ENCODE results near the gene HSP90AB1.
A peak's percentile ranks its signal among the peaks of the same experiment; 100 is the strongest.
"Not testable (repeated sequence)": the region's sequence is repeated elsewhere in the genome, so short reads cannot be mapped to it uniquely, and the experiment has no call there.

HSP90AB1 gene

DNA sequence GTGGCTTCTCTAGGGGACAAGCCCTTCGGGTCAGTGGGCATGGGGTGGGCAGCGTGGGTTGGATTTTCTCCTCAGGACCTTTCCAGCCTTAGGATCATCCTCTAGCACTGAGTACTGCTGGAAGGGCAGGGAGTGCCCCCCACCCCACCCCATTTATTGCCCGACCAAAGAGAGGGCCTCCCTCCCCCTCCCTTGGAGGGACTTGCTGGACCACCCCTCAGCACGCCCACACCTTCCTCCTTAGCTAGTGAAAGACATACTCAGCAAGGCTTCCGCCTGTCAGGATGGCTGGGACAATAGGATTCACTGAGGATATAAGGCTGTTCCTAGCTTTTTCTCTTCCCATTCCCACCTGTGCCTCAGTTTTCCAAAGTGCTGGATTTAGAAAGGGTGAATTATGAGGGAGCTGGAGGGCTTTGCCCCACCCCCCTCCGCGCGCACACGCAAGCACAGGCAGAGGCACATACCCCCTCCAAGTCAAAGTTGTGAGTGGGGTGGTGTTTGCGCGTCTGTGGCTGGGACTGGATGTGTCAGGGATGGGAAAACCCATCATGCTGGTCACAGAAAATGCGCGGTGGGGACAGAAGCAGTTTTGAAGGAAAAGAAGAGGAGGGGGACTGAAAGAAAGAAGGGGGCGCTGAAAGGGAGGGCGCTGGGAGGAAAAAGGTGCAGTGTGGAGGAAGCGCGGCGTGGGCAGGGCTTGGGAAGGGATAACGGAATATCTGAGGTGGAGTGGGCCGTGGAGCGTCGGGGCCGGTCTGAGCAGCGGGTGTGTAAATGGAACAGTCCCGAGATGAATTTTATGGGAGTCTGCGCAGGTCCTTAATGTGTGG lies 24.2 kb upstream of the HSP90AB1 start:
- DNase-seq: peak in 2 of 6 experiments; percentile 21 to 30

DNA sequence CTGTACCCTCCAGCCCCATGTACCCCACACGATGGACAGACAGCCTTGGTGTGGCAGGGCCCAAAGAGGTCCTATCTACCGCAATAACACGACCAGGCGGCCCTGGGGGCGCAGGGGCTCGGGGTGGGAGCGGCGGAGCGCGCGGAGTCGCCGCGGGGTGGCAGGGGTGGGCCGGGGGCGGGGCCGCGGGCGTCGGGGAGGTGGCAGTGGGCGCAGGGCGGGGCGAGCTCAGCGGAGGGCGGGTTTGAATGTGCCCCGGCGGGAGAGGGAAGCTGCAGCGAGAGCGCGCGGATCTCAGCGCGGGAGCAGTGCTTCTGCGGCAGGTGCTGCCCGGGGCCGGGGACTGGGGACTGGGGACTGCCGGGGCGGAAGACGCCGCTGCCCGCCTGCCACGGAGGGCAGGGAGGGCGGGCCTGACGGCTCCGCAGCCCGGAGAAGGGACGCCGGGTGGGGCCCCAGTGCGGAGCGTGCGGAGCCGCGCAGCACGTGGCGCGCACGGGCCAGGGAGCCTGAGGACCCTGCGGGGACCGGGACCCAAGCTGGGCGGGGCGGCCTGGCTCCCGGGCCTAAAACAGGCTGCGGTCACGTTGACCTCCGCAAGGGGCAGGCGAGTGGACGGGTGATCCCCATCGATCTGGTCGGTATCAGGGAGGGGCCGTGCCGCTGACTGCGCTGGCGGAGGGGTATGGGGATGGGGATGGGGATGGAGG lies 23.4 kb upstream of the HSP90AB1 start, which contains the start of gene SLC29A1:
SLC29A1 (plus strand) TSS at position 277 of the 710 bp plus-strand sequence. CDS start 3,719 bp downstream, outside the sequence.
- peak; percentile 73 to 85 (median 80) for DNase-seq

DNA sequence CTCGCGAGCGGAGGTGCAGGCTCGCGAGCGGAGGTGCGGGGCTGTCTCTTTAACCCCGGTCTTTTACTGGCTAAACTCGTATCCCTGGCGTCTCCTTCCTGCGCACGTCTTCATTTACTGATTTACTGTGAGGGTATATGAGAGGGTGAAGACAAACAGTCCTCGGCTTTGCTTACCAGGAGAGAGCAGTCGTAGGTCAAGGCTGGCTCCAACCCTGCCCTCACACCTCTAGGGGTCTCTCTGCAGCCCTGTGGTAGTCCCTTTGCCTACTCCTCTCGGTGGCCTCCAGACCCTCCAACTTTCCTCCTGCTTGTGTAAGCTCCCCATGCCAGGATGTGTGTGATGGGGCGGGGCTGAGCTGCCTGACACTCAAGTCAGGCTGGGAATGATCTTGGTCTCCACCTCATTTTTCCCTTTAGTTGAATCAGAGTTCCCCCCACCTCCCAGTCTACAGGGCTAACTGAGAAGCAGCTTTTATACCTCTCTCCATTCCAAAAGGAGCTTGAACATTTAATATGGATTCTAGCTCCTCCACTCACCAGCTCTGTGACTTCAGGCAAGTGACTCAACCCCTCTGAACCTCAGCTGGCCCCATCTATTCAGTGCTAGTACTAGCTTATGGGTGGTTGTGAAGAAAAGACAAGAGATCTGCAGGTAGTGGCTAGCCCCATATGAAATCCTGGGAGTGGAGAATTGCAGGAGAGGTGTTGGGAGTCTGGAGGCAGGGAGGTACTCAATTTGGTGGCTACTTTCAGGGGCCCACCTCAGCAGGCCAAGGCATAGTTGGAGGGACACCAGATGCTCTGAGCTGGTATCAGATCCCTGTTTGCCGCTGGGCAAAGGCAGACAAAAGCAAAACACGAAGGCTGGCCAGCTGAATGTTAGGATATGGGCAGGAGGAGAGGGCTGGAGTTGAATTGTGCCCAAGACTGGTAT lies 22.6 kb upstream of the HSP90AB1 start:
- DNase-seq: peak in 2 of 6 experiments; percentile 17 to 52

DNA sequence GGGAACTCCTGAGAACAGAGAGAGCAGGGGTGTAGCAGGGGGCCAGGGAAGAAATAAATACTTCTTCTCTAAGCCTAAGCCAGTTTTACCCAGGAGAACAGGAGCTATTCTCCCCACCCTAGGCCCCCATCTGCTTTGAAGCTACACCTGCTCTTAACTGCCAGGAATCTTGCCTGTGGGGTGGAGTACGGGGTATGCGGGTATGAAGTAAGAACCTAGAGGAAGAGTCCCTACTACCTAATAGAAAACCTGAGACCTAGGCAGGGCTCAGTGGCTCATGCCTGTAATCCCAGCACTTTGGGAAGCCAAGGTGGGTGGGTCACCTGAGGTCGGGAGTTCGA lies 22.0 kb upstream of the HSP90AB1 start:
- DNase-seq: no peak

DNA sequence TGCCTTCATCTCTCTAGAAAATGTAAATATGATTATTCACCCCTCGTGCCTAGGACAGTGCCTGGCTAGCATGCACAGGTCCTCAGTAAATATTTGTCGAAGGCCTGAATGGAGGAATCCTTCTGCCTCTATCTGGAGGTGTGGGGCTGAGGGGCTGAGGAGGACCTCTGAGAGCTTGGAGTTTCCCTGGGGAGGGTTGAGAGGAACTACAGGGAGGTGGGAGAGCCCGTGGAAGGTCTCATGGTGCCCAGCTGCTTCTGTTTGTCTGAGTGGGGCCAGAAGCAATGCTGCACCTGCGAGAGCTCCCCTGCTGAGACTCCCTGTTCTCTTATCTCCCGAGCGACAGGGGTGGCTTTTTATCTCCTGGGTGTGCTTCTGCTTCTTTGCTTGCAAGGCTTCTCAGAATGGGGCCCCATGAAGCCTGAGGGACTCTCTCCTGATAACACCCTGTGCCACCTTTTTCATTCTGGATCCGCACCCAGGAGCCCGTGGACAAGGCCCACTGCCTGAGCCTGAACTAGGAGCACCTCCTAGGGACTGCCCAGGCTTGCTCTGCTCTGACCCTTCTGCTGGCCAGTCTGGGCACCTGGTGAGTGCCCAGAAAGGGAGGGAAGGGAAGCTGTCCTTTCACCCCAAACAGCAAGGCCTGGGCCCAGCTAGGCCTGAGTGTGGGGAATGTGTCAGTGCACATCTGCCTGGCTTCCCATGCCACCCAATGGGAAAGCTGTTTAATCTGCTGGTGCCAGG lies 21.1 kb upstream of the HSP90AB1 start:
- DNase-seq: no peak

DNA sequence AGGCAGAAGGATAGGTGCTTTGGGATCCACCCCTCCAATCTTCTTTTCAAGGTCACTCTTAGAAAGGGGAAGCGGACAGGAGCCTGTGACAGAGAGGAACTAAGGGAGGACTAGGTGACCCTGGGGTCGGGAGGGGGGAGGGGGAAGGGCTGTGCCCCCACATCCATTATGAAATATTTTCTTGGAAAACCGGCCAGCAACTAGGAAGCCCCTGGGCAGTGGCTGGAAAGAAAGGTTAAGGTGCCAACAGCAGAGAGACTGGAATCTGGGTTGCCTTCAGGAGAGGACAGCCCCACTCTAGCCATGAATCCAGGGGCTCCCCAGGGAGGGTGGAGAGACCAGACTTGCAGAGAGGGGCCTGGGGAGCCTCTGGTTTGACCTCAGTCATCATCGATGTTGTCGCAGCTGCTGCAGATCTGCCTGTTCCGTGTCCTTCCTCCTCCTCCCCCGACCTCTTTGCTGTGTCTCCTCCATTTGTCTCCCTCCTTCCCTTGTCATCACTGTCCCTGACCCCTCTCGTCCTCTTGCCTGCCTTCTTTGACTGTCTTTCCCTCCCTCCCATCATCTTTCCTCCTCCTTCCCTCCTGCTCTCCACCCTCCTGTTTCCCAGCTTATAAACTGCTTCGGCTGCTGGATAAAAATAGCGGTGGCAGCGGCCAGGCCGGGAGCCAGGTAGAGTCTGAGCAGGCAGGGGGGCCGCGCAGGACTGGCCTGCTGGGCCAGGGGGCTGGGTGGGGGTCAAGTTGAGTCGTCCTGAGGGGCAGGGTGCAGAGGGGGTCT lies 20.3 kb upstream of the HSP90AB1 start:
- DNase-seq: no peak

DNA sequence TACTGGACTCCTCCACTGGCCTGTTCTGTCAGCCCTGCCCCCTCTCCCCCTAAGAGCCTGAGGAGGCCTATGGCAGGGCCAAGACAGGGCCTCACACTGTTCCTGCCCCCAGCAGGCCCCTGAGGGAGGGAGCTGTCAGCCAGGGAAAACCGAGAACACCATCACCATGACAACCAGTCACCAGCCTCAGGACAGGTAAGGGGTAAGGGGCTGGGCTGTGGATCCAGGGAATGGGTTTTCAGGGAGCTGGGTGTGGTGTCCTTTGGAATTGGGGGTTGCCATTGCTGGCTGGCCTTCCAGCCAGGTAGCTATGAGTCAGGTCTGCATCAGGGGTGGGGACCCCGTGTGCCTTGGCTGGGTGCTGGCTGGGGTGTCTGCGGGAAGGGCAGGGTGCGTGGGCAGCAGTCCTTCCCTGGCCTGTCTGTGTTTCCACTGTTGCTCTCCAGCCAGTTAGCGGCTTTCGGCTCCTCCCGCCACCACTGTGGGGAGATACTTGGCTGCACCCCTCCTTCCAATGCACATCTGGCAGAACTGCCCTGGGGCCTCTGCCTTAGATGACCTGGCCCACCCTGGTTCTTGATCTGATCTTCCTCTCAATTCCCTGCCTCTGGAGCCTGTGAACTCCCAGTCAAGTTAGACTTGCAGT lies 19.6 kb upstream of the HSP90AB1 start:
- DNase-seq: no peak

DNA sequence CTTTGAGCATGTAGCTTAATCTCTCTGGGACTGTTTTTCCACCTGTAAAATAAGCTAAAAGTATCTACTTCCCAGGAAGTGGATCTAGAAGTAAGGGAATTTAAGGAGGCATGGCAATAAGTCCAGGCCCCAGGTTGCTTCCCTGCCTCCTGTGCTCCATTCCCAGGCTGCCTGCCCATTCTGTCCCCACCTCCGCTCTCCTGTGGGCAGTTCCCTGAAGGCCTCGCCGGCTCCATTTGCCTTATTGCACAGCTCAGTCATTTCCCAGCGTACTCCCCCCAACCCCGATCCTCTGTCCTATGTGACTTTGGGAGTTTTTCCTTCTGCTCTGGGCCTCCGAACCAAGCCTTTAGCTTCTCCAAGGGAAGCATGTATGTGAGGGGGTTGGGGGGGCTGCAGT lies 18.9 kb upstream of the HSP90AB1 start:
- no peak for DNase-seq

DNA sequence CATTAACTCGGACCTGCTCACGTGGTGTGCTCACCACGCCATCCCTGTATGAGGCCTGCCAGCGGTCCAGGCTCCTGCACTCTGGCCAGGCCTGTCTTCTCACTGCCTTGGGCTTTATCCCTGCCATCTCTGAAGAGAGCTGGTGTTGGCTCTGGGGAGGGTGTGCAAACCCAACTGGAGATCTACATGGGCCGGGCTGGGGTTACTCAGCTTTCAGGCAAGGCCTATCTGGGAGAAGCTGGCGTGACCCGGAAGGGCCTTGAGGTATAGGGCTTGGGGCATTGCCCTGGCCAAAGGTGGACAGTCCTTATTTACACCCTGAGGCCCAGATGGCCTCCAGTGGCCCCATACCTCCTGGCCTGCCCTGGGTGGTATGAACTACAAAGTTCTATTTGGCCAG lies 18.5 kb upstream of the HSP90AB1 start:
- DNase-seq: no peak

DNA sequence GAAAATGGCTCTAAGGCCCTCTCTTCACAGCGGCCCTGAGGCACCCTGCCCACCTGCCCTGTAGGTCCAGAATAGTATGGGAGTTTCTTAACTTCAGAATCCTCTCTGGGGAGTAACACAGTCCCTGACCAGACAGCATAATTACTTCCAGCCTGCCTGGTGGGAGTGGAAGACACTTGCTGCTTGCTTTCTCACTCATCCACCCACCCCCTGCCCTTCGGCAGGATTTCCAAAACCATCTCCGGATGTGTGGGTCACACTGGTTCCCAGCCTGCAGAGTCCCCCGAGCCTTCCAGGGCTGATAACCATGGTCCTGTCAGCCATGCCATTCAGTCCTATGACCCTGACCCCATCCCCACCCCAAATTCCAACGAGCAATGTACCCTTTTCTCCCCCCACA lies 18.1 kb upstream of the HSP90AB1 start:
- no peak for DNase-seq

DNA sequence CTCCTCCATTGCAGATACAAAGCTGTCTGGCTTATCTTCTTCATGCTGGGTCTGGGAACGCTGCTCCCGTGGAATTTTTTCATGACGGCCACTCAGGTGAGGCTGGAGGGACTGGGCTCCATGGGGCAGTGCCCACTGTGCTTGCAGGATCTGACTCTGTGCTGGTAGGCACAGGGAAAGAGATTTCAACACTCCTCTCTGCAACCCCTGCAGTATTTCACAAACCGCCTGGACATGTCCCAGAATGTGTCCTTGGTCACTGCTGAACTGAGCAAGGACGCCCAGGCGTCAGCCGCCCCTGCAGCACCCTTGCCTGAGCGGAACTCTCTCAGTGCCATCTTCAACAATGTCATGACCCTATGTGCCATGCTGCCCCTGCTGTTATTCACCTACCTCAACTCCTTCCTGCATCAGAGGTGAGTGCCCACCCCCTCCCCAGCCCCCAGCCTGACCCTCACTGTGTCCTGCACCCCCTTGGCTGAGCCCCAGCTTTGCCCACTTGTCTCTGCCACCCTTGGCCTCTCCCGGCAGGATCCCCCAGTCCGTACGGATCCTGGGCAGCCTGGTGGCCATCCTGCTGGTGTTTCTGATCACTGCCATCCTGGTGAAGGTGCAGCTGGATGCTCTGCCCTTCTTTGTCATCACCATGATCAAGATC lies 17.4 kb upstream of the HSP90AB1 start:
- DNase-seq: no peak

DNA sequence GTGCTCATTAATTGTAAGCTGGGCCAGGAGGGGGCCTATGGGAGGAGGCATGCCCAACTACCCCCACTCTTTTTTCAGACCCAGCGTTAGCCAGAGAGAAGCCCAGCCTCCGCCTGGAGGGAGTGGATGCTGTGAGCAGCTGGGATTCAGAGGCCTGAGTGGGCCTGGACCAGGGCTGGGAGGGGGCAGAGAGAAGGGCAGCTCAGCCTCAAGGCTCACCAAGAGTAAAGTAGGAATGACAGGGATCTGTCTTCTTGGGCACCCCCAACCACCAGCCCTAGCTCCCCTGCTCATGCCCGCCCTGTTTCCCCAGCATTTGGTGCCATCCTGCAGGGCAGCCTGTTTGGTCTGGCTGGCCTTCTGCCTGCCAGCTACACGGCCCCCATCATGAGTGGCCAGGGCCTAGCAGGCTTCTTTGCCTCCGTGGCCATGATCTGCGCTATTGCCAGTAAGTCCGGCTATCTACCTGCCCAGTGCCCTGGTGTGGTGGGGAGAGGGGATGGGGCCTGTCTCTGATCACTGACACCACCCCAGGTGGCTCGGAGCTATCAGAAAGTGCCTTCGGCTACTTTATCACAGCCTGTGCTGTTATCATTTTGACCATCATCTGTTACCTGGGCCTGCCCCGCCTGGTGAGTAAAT lies 16.7 kb upstream of the HSP90AB1 start:
- no peak for DNase-seq

DNA sequence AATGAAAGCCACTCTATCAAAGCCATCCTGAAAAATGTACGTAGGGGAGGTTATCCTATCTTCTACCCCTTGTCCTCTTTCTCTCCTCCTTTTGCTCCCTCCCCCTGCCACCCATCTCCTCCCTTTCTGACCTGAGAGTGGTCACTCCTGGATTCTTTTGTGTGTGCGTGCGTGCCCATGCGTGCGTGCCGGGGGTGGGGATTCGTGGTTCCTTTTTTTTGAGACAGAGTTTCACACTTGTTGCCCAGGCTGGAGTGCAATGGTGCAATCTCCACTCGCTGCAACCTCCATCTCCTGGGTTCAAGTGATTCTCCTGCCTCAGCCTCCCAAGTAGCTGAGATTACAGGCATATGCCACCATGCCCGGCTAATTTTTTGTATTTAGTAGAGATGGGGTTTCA lies 15.5 kb upstream of the HSP90AB1 start:
- not testable (repeated sequence) for DNase-seq

DNA sequence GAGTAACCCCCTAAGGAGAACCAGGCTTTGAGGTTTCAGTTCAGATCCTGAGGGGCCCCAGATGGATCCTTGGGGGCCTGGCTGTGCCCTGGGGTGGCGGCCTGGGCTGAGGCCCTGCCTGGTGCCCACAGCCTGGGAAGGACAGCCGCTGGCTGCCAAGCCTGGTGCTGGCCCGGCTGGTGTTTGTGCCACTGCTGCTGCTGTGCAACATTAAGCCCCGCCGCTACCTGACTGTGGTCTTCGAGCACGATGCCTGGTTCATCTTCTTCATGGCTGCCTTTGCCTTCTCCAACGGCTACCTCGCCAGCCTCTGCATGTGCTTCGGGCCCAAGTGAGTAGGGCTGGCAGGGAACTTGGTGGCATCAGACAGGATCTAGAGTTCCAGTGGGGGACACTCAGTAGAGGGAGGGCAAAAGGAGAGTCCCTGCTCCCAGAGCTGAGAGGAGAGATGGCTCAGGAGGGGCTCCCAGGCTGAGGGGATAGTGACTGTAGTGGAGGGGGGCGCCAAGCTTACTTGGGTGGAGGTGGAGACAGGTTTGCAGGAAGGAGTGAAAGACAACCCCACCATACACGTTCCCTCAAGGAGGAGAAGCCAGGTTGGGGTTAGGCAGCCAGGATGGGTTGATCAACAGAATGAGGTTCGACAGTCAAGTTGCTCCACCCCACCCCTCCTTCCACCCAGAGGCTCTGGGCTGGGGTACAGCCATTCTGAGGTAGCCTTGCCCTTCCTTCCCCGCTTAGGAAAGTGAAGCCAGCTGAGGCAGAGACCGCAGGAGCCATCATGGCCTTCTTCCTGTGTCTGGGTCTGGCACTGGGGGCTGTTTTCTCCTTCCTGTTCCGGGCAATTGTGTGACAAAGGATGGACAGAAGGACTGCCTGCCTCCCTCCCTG lies 14.0 kb upstream of the HSP90AB1 start:
- no peak for DNase-seq

DNA sequence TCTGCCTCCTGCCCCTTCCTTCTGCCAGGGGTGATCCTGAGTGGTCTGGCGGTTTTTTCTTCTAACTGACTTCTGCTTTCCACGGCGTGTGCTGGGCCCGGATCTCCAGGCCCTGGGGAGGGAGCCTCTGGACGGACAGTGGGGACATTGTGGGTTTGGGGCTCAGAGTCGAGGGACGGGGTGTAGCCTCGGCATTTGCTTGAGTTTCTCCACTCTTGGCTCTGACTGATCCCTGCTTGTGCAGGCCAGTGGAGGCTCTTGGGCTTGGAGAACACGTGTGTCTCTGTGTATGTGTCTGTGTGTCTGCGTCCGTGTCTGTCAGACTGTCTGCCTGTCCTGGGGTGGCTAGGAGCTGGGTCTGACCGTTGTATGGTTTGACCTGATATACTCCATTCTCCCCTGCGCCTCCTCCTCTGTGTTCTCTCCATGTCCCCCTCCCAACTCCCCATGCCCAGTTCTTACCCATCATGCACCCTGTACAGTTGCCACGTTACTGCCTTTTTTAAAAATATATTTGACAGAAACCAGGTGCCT lies 13.3 kb upstream of the HSP90AB1 start:
- no peak for DNase-seq

DNA sequence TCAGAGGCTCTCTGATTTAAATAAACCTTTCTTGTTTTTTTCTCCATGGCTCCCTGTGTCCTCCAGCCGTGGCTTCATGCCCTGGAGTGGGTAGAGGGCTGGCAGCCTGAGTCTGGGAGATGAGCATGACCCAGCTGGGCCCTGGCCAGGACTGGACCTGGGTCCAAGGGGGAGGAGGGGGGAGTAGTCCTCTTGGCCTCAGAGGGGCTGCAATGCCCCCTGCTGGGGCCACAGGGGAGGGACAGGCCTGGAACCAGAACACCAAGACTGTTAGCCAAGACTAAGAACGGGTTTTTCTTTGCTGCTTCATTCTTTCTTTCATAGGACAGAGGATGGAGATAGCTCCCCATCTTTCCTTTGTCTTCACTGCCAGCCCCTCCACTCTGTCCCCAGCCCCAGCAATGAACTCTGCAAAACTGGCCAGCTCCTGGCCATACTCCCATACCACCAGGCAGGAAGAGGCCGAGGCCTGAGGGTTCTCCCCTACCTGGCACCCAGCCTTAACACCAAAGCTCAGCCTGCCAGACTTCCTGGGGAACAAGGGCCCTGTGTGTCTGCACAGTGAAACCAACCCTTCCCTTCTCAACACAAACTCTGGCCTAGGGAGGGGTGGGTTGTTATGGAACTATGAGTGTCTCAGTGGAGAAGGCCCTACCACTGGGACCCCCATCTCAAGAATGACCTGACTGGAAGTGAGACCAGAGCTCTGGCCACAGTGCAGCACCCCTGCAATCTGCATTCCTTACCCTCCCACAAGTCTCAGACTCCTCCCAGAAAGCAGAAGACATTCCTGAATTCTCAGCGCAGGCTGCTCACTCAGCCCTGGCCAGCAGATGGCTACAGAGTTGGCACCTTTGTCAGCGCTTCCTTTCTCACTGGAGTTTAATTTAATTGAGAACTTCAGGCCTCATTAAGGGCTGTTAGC lies 12.5 kb upstream of the HSP90AB1 start:
- DNase-seq: no peak

DNA sequence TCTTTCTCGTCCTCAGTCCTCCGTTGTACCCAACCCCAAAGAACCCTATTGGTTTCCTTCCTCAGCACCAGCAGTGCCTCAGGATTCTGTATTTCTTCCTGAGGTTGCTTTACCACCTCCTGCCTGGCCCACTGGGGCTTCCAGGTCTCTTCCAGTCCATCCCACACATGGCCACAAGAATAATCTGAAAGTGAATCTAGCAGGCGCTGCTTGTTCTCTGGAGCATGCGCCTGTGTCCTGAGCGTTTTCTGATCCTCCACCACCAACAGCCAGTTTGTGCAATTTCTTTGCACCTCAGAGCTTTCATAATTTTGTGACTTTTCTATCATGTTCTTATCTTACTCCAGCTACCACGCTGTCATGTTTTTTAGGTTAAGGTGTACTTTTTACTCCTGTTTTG lies 11.6 kb upstream of the HSP90AB1 start:
- no peak for DNase-seq
